ENCODE data around the gene CD207. TPM values are rescaled to one million over a fixed set of nuclear protein-coding genes. Genes with fewer than 3 reads are reported as not detected.
A peak's percentile ranks its signal among the peaks of the same experiment; 100 is the strongest.
"Not testable (repeated sequence)": the region's sequence is repeated elsewhere in the genome, so short reads cannot be mapped to it uniquely, and the experiment has no call there.

CD207 gene
- total RNA-seq = not detected

DNA sequence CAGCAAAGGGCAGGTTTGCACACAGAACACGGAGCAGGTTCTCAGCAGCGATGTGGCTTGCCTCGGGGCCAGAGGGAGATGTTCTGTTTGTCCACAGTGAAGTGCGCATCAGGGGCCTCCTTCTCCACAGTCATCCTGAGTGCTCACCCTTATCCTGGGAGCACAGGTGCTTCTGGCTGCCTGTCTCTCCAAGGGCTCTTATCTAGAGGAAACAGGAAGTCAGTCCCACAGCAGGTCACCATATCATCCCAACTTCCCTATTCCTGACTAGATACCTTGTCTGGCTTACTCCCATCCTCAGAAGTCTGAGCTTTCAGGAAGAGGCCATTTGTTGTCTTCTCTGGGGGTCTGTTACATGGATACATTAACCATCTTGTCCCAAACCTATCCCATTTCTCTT lies at the start of gene CD207:
Gene CD207, minus strand, starts transcription at position 174 of the 400 bp plus-strand sequence. Its CDS starts 40 bp downstream, at position 134.
- H3K27ac Mint-ChIP-seq = no peak within 1 kb of the TSS
- H3K36me3 Mint-ChIP-seq (ENCODE audit: low read depth) = no peaks in the 10 kb centered on the region
- no peaks in the 10 kb centered on the region for H3K9me3 Mint-ChIP-seq
- CTCF ChIA-PET = interaction anchor here (0.6 to 0.8 kb wide), 3 partner anchors 9 to 114 kb away, joined by 3 read pairs; no protein-coding TSS in a partner anchor
- intact Hi-C loops (cut with micrococcal nuclease) = no loop called here
- no peak within 1 kb of the TSS for H3K4me3 Mint-ChIP-seq
- H3K4me1 Mint-ChIP-seq (ENCODE audit: low read depth) = no peaks in the 10 kb centered on the region
- H3K27me3 Mint-ChIP-seq (ENCODE audit: low read depth) = no peaks in the 10 kb centered on the region
- no peak for DNase-seq

DNA sequence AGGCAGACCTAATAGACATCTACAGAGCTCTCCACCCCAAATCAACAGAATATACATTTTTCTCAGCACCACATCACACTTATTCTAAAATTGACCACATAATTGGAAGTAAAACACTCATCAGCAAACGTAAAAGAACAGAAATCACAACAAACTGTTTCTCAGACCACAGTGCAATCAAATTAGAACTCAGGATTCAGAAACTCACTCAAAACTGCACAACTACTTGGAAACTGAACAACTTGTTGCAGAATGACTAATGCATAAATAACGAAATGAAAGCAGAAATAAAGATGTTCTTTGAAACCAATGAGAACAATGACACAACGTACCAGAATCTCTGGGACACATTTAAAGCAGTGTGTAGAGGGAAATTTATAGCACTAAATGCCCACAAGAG lies 42.9 kb upstream of the CD207 start:
- H3K27me3 Mint-ChIP-seq (ENCODE audit: low read depth) = peaks cover 78% of the 10 kb centered on the region
- H3K27ac Mint-ChIP-seq; intact Hi-C loops (cut with micrococcal nuclease); H3K4me1 Mint-ChIP-seq (ENCODE audit: low read depth); H3K9me3 Mint-ChIP-seq; H3K36me3 Mint-ChIP-seq (ENCODE audit: low read depth); DNase-seq; H3K4me3 Mint-ChIP-seq: not testable (repeated sequence)
- CTCF ChIA-PET = interaction anchor here (1.1 kb wide), 1 partner anchor 67 kb away, joined by 4 read pairs; no protein-coding TSS in a partner anchor

DNA sequence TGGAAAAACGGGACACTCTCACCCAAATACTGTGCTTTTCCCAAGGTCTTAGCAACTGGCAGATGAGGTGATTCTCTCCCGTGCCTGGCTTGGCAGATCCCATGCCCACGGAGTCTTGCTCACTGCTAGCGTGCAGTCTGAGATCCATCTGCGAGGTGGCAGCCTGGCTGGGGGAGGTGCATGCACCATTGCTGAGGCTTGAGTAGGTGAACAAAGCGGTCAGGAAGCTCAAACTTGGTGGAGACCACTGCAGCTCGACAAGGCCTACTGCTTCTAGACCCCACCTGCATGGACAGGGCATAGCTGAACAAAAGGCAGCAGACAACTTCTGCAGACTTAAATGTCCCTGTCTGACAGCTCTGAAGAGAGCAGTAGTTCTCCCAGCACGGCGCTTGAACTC lies 40.5 kb upstream of the CD207 start:
- CTCF ChIA-PET = interaction anchor here (1.1 to 9.8 kb wide), 3 partner anchors 11 to 72 kb away, joined by 3 to 143 read pairs (median 3); no protein-coding TSS in a partner anchor
- intact Hi-C loops (cut with micrococcal nuclease); H3K36me3 Mint-ChIP-seq (ENCODE audit: low read depth); H3K9me3 Mint-ChIP-seq; DNase-seq; H3K27ac Mint-ChIP-seq; H3K4me3 Mint-ChIP-seq: not testable (repeated sequence)
- H3K4me1 Mint-ChIP-seq (ENCODE audit: low read depth) = peaks cover 11% of the 10 kb centered on the region
- H3K27me3 Mint-ChIP-seq (ENCODE audit: low read depth) = peaks cover 69% of the 10 kb centered on the region

DNA sequence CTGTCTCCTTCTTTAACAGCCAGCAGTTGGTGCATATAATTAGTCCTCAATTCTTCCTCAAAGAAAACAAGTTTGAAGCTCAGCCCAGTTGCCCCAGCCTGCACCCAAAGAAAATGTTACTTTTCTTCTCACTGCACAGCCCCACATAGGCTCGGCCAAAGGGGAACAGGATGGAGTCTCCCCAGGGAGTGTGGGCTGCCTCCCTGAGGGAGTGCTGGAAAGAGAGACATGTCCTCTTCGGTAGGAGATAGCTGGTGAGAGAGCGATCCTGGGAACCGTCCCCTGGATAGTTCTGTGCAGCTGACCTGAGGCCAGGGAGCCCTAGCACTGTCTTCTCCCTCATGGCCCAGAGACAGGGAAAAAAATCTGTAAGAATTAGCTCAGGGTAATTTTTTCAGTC lies 37.9 kb upstream of the CD207 start:
- H3K9me3 Mint-ChIP-seq = no peaks in the 10 kb centered on the region
- no peak for DNase-seq
- H3K27me3 Mint-ChIP-seq (ENCODE audit: low read depth) = peaks cover 48% of the 10 kb centered on the region
- intact Hi-C loops (cut with micrococcal nuclease) = loop anchor here (5.0 kb wide), 1 partner anchor 129 kb away; no protein-coding TSS in a partner anchor
- H3K36me3 Mint-ChIP-seq (ENCODE audit: low read depth) = no peaks in the 10 kb centered on the region
- no peak overlapping the region for H3K4me3 Mint-ChIP-seq
- CTCF ChIA-PET = interaction anchor here (0.6 to 9.8 kb wide), 9 partner anchors 10 to 84 kb away, joined by 3 to 143 read pairs (median 5); no protein-coding TSS in a partner anchor
- H3K27ac Mint-ChIP-seq = no peak overlapping the region
- H3K4me1 Mint-ChIP-seq (ENCODE audit: low read depth) = peaks cover 7% of the 10 kb centered on the region

DNA sequence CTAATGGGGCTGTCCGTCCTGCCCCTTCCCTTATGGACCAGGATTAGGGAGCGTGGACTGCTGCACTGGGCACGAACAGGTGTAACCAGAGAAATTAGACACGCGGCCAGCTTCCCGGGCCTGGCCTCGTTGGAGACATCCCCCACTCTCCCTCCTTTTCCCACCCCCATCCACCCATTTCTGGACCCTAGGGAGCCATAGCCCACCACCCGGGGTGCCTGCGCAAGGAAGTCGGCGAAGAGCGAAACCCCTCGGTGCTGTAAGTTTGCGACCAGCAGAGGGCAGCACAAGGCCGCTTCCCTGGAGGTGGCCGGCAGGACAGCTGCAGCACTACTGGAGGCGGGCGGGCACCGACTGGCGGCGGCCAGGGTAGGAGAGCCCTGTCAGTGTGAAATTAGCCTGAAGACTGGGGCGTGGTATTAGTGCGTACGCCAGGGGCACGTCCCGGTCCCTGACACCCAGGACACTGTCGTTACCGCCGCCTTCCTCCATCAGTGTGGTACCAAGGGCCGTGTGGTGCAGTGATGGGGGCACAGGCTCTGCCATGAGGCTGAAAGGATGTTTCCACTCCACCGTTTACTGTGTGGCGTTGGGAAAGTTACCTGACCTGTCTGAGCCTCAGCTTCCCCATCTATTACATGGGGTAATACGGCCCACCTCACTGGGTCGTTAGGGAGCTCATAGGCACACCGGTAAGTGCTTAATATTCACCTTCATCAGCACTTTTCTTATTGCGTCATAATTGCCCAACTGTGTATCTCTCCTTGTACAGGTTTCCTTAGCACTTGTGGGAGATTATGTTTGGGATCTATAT lies 36.0 kb upstream of the CD207 start:
- H3K27ac Mint-ChIP-seq = no peak overlapping the region
- no peaks in the 10 kb centered on the region for H3K9me3 Mint-ChIP-seq
- no peak overlapping the region for H3K4me3 Mint-ChIP-seq
- peaks cover 32% of the 10 kb centered on the region for H3K27me3 Mint-ChIP-seq (ENCODE audit: low read depth)
- peak; percentile 90 for DNase-seq
- no peaks in the 10 kb centered on the region for H3K36me3 Mint-ChIP-seq (ENCODE audit: low read depth)
- peaks cover 5% of the 10 kb centered on the region for H3K4me1 Mint-ChIP-seq (ENCODE audit: low read depth)
- CTCF ChIA-PET = interaction anchor here (0.7 to 9.8 kb wide), 37 partner anchors 8 to 481 kb away, joined by 3 to 143 read pairs (median 5); partner anchors contain the start of gene FIGLA
- intact Hi-C loops (cut with micrococcal nuclease) = loop anchor here (1.0 to 5.0 kb wide), 3 partner anchors 49 to 131 kb away; no protein-coding TSS in a partner anchor

DNA sequence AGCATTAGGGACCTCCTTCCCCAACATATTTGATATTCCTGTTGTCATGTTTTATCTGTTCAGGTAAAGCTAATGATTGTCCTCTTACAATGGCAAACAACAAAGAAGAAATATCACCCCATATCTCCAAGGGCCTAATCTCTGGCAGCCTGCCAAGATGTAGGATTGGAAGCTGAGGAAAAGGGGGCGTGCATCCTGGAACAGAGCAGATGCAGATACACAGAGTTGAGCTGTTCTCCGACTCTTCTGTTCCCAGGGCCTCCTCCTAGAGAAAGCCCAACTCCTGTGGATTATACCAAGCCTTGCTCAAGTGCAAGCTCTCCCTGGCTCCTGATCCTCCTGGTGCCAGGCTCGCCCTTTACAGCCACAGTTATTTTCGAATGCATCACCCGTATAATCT lies 35.2 kb upstream of the CD207 start:
- no peak overlapping the region for H3K4me3 Mint-ChIP-seq

DNA sequence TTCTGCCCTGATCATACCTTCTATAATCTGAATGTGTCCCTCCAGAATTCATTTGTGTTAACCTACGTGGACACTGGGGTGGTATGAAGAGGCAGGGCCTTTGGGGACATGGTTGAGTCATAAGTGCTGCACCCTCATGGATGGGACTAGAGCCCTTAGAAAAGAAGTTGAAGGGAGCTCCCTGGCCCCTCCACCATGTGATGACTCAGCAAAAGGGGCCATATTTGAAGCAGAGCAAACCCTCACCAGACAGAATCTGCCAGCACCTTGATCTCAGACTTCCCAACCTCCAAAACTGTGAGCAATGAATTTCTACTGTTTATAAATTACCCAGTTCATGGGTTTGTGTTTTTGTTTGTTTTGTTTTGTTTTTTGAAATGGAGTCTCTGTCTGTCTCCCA lies 33.4 kb upstream of the CD207 start:
- intact Hi-C loops (cut with micrococcal nuclease) = loop anchor here (10.0 kb wide), 1 partner anchor 564 kb away; the partner anchor contains the start of gene FAM136A
- H3K36me3 Mint-ChIP-seq (ENCODE audit: low read depth) = no peaks in the 10 kb centered on the region
- DNase-seq = no peak
- peaks cover 5% of the 10 kb centered on the region for H3K4me1 Mint-ChIP-seq (ENCODE audit: low read depth)
- no peaks in the 10 kb centered on the region for H3K9me3 Mint-ChIP-seq
- H3K4me3 Mint-ChIP-seq = no peak overlapping the region
- peaks cover 16% of the 10 kb centered on the region for H3K27me3 Mint-ChIP-seq (ENCODE audit: low read depth)
- CTCF ChIA-PET = interaction anchor here (0.6 to 9.8 kb wide), 8 partner anchors 10 to 626 kb away, joined by 3 to 143 read pairs (median 24); partner anchors contain the start of gene FIGLA
- H3K27ac Mint-ChIP-seq = no peak overlapping the region

More for the DNA sequence above, 35.2 kb upstream of the CD207 start:
- no peak for DNase-seq
- no peaks in the 10 kb centered on the region for H3K9me3 Mint-ChIP-seq
- H3K27ac Mint-ChIP-seq = no peak overlapping the region
- no peaks in the 10 kb centered on the region for H3K36me3 Mint-ChIP-seq (ENCODE audit: low read depth)
- intact Hi-C loops (cut with micrococcal nuclease) = loop anchor here (1.0 to 5.0 kb wide), 3 partner anchors 50 to 132 kb away; no protein-coding TSS in a partner anchor
- H3K27me3 Mint-ChIP-seq (ENCODE audit: low read depth) = peaks cover 24% of the 10 kb centered on the region
- peaks cover 5% of the 10 kb centered on the region for H3K4me1 Mint-ChIP-seq (ENCODE audit: low read depth)
- CTCF ChIA-PET = interaction anchor here (0.7 to 9.8 kb wide), 28 partner anchors 9 to 215 kb away, joined by 3 to 143 read pairs (median 5); partner anchors contain the start of gene FIGLA

DNA sequence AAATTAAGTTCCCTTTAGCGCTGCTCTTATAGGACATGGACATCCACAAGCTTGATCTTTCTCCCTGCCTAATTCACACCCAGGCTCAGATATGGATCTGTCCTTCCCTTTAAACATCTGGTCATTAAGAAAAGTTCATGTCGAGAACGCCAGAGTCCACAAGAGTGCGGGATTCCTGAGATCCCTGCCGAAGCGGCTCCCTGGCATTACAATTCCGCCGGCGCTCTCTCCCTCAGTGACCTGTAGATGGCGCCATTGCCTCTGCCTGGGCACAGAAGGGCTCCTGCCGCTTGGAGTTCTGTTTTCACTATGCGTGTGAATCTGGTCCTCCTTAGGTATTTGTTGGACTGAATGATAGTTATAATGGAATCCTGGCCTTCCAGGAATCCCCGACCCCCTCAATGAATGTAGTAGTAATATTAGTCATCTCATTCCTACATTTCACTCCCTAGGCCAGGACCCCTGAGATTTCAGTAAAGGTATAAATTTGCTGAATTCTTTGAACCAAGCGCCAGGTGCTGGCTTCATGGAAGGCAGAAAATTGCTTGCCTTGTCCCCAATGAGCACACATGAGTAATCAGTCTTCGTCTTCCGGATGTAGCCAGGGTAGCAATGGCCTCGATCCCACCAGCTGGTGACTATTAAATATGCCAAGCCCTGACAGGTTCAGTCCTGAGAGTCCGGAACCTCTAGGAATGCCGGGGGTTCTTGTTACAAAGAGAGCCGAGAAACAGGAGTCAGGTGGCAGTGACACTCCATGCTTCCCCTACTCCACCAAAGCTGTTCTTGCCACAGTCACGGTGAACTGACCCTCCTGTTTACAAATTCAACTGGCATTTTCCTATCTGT lies 26.4 kb upstream of the CD207 start:
- H3K4me3 Mint-ChIP-seq = no peak overlapping the region

DNA sequence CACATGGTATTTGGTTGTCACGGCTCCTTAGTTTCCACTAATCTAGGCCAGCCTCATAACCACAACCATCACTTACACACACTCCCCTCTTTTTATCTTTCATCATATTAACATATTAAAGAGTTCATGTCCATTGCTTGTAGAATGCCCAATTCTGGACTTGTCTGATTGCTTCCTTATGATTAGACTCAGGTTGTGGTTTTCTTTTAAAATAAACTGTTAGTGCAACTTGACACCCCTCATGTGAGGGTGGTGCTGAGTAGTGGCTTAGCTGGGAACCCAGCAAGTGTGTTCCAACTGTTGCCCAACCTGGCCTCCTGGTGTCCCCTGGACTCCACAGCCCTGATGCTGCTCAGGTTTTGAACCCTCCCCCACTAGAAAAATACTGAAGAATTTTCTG lies 20.1 kb upstream of the CD207 start:
- no peaks in the 10 kb centered on the region for H3K9me3 Mint-ChIP-seq

More for the DNA sequence above, 26.4 kb upstream of the CD207 start:
- peak; percentile 87 for DNase-seq
- Mint-ChIP-seq H3K27ac (no peak overlapping the region), H3K36me3 (ENCODE audit: low read depth) (no peaks in the 10 kb centered on the region), H3K27me3 (ENCODE audit: low read depth) (peaks cover 12% of the 10 kb centered on the region), H3K4me1 (ENCODE audit: low read depth) (peaks cover 2% of the 10 kb centered on the region), H3K9me3 (no peaks in the 10 kb centered on the region)
- CTCF ChIA-PET = interaction anchor here (0.6 to 4.2 kb wide), 21 partner anchors 9 to 97 kb away, joined by 3 to 57 read pairs (median 6); partner anchors contain the start of gene CD207
- intact Hi-C loops (cut with micrococcal nuclease) = loop anchor here (1.0 to 10.0 kb wide), 5 partner anchors 59 to 557 kb away; partner anchors contain the start of gene FAM136A

DNA sequence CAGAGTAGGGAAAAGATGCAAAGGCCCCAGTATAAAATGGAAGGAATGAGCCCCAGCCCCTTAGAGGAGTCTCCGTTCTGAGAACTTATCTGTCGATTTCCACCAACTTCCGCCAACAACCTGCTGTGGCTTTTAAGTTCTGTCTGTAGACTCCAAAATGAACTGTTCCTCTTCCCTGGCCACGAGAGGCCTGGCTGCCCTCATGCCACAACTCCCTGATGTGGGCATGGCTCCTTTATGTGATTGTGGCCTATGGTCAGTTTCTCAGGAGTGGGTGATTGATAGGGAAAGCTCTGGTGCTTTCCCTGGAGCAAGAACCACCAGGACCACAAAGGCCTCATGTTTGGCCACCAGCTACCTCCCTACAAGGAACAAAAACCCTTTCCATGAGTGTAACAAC lies 18.8 kb upstream of the CD207 start:
- no peak overlapping the region for H3K27ac Mint-ChIP-seq
- CTCF ChIA-PET = interaction anchor here (1.1 kb wide), 1 partner anchor 18 kb away, joined by 3 read pairs; no protein-coding TSS in a partner anchor
- intact Hi-C loops (cut with micrococcal nuclease) = loop anchor here (5.0 kb wide), 1 partner anchor 37 kb away; no protein-coding TSS in a partner anchor

More for the DNA sequence above, 20.1 kb upstream of the CD207 start:
- no peak for DNase-seq
- no peaks in the 10 kb centered on the region for H3K36me3 Mint-ChIP-seq (ENCODE audit: low read depth)
- intact Hi-C loops (cut with micrococcal nuclease) = no loop called here
- CTCF ChIA-PET = interaction anchor here (1.2 to 1.3 kb wide), 2 partner anchors 14 to 17 kb away, joined by 4 read pairs; no protein-coding TSS in a partner anchor
- H3K27ac Mint-ChIP-seq = no peak overlapping the region
- H3K4me1 Mint-ChIP-seq (ENCODE audit: low read depth) = peaks cover 21% of the 10 kb centered on the region
- H3K27me3 Mint-ChIP-seq (ENCODE audit: low read depth) = peaks cover 2% of the 10 kb centered on the region
- no peak overlapping the region for H3K4me3 Mint-ChIP-seq

DNA sequence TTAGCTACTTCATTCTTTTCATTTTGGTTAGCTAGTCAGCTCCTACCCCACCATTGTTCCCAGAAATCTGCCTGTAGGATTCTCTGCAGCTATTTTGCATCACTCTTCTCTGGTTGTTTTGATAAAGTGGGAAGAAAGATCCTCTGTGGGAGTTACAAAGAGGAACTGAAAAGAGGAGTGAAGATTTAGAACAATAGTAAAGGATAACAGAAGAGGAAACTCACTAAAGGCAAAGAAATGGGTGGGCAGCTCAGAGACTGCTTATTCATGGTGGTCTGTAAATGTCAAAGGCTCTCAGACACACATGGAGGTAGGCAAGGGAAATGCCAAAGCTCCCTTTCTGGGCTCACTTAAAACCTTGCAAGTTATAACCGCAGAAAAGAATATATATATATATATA lies 17.2 kb upstream of the CD207 start:
- DNase-seq = no peak
- Mint-ChIP-seq H3K4me3 (no peak overlapping the region), H3K4me1 (ENCODE audit: low read depth) (peaks cover 28% of the 10 kb centered on the region), H3K36me3 (ENCODE audit: low read depth) (no peaks in the 10 kb centered on the region), H3K27ac (no peak overlapping the region), H3K27me3 (ENCODE audit: low read depth) (no peaks in the 10 kb centered on the region), H3K9me3 (no peaks in the 10 kb centered on the region)
- CTCF ChIA-PET = interaction anchor here (0.6 to 1.7 kb wide), 4 partner anchors 10 to 582 kb away, joined by 4 to 9 read pairs (median 7); no protein-coding TSS in a partner anchor
- intact Hi-C loops (cut with micrococcal nuclease) = loop anchor here (5.0 kb wide), 1 partner anchor 36 kb away; no protein-coding TSS in a partner anchor

More for the DNA sequence above, 18.8 kb upstream of the CD207 start:
- Mint-ChIP-seq H3K27me3 (ENCODE audit: low read depth) (no peaks in the 10 kb centered on the region), H3K4me1 (ENCODE audit: low read depth) (peaks cover 28% of the 10 kb centered on the region), H3K9me3 (no peaks in the 10 kb centered on the region), H3K36me3 (ENCODE audit: low read depth) (no peaks in the 10 kb centered on the region), H3K4me3 (no peak overlapping the region)
- DNase-seq = no peak

Data from activated naive CD4-positive, alpha-beta T cell treated with anti-CD3 and anti-CD28 coated beads for 36 hours (primary cell).